Measurements from ENCODE around the gene AGTRAP. TPM values are rescaled to one million over a fixed set of nuclear protein-coding genes. Genes with fewer than 3 reads are reported as not detected.

The AGTRAP gene
- total RNA-seq, 1 donor from 2014 or later: 9.7 TPM

DNA sequence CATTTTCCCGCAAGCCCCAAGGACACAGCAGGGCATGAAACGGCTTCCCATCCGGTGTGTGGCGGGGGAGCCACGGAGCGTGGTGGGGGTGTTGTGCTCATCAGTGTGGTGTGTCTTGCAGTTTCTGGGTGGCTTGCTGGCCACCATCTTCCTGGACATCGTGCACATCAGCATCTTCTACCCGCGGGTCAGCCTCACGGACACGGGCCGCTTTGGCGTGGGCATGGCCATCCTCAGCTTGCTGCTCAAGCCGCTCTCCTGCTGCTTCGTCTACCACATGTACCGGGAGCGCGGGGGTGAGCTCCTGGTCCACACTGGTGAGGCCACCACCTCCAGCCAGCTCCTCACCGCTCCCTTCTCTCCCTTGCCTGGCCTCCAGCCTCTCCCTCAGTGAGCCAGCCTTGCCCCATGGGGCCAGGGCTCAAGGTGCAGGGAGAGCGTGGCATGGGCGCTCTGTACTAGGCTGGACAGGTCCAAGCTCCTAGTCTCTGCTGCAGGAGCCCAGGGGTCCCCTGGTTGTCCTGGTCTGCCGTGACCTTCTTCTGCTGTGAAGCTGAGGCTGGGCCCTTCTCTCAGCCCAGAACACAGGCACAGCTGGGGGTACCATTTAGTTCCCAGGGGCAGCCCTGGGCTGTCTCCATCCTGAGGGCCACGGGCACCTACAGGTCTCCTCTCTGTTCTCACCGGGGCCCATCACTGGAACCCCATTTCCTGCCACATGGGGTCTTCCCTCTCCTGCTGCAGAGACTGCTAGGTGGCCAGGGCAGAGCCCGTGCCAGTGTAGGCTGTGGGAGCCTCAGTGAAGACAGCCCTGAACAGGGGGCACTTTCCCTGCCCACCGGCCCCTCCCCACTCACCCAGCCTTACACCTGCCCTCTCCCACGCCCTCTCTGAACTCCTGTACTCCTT is 12.6 kb downstream of the AGTRAP start:
- intact Hi-C loops (cut with micrococcal nuclease): no loop called here
- H3K9me3 Mint-ChIP-seq: no peaks in the 10 kb centered on the region
- H3K27me3 Mint-ChIP-seq (ENCODE audit: low read depth): no peaks in the 10 kb centered on the region
- no peak overlapping the region for H3K27ac Mint-ChIP-seq
- DNase-seq (ENCODE audit: low spot score): no peak
- peaks cover 19% of the 10 kb centered on the region for H3K36me3 Mint-ChIP-seq (ENCODE audit: low read depth)
- no peak overlapping the region for H3K4me3 Mint-ChIP-seq (ENCODE audit: low read depth)
- peaks cover 10% of the 10 kb centered on the region for H3K4me1 Mint-ChIP-seq (ENCODE audit: low read depth)

DNA sequence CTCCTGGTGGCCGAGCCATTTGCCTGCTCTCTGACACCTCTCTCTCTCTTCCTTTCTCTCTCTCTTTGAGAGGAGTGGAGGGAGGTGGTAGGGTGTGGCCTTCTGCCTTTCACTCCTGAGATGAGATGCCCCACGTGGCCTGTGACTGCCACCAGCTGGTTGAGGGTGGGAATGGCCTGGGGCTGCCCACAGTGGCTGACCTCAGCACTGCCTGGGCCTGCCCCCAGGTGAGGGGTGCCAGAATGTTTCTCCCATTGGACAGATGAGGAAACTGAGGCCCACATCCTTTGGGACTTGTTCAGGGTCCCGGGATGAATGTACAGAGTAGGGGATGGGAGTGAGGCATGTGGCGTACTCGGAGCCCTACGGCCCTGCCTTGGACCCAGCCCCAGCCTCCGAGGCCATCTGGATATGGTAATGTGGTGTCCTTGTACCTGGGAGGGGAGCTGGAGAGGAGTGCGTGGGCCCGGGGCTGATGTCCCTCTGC is 13.3 kb downstream of the AGTRAP start:
- Mint-ChIP-seq H3K4me1 (ENCODE audit: low read depth) (peaks cover 10% of the 10 kb centered on the region), H3K36me3 (ENCODE audit: low read depth) (peaks cover 19% of the 10 kb centered on the region), H3K27ac (no peak overlapping the region), H3K4me3 (ENCODE audit: low read depth) (no peak overlapping the region), H3K27me3 (ENCODE audit: low read depth) (no peaks in the 10 kb centered on the region), H3K9me3 (no peaks in the 10 kb centered on the region)
- intact Hi-C loops (cut with micrococcal nuclease): no loop called here
- peak; percentile 15 for DNase-seq (ENCODE audit: low spot score)

DNA sequence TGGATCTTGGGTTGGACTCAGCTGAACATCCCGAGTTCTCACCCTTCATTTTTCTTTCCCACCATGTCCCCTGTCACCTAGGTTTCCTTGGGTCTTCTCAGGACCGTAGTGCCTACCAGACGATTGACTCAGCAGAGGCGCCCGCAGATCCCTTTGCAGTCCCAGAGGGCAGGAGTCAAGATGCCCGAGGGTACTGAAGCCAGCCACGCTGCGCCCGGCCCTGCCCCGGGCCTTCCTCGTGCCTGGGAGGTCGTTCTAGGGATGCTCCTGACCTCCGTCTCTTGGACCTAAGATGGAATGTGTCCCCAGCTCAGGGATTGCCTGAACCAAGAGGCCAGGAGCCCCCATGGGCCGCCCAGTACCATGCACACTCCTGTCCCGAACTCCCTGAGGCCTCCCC is 14.1 kb downstream of the AGTRAP start:
- Mint-ChIP-seq H3K36me3 (ENCODE audit: low read depth) (peaks cover 19% of the 10 kb centered on the region), H3K4me1 (ENCODE audit: low read depth) (peaks cover 10% of the 10 kb centered on the region), H3K4me3 (ENCODE audit: low read depth) (no peak overlapping the region), H3K27me3 (ENCODE audit: low read depth) (no peaks in the 10 kb centered on the region), H3K27ac (no peak overlapping the region), H3K9me3 (no peaks in the 10 kb centered on the region)
- no peak for DNase-seq (ENCODE audit: low spot score)
- intact Hi-C loops (cut with micrococcal nuclease): no loop called here

DNA sequence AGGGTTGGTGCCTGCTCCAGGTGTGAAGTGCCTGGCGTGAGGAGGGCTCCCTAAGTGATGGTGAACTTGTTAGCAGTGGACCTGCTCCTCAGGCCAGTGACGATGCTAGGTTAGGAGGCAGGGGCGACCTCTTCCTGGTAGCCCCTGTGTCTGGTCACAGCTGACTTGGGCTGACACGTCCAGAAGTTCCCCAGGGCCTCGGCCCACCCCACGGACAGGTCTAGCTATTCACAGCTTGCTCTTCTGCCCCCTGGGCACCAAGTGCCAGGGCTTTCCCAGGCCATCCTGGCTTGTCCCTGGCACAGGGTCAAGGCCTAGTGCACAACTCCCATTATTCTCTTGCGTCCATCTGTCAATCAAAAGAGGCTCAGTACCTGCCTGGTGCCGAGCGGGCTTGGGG is 15.2 kb downstream of the AGTRAP start:
- Mint-ChIP-seq H3K27ac (no peak overlapping the region), H3K4me1 (ENCODE audit: low read depth) (peaks cover 5% of the 10 kb centered on the region), H3K27me3 (ENCODE audit: low read depth) (peaks cover 3% of the 10 kb centered on the region), H3K36me3 (ENCODE audit: low read depth) (peaks cover 11% of the 10 kb centered on the region), H3K4me3 (ENCODE audit: low read depth) (no peak overlapping the region), H3K9me3 (no peaks in the 10 kb centered on the region)
- intact Hi-C loops (cut with micrococcal nuclease): no loop called here
- no peak for DNase-seq (ENCODE audit: low spot score)

DNA sequence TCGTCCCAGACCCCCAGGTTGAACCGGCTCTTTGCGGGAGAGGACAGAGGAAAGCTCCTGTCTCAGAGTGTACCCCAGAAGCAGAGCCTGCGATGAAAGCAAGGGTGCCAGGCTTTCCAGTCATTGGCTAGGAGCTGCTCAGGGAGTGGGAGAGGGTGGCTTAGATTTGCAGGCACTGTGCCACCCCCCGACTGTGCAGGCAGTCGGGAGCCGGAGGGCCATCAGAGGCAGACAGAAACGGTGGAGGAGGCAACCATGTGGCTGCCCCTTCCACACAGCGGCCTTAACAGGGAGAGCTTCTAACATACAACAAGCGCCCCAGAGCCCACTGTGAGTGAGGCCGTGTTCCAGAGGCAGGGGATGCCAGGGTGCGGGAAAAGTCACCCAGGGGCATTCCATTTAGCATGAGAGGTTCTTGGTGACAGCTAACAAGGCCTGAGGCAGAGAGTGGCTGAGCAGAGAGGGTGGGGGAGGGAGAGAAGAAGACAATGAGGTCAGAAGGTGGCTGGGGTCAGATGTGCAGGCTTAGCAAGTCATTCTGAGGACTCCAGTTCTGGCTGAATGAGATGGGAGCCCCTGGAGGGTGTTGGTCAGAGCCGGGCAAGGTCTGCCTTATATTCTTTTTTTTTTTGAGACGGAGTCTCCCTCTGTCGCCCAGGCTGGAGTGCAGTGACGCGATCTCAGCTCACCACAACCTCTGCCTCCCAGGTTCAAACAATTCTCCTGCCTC is 16.6 kb downstream of the AGTRAP start:
- peaks cover 6% of the 10 kb centered on the region for H3K36me3 Mint-ChIP-seq (ENCODE audit: low read depth)
- no peaks in the 10 kb centered on the region for H3K9me3 Mint-ChIP-seq
- intact Hi-C loops (cut with micrococcal nuclease): no loop called here
- H3K27me3 Mint-ChIP-seq (ENCODE audit: low read depth): peaks cover 7% of the 10 kb centered on the region
- H3K27ac Mint-ChIP-seq: no peak overlapping the region
- no peak for DNase-seq (ENCODE audit: low spot score)
- no peak overlapping the region for H3K4me3 Mint-ChIP-seq (ENCODE audit: low read depth)
- peaks cover 5% of the 10 kb centered on the region for H3K4me1 Mint-ChIP-seq (ENCODE audit: low read depth)

DNA sequence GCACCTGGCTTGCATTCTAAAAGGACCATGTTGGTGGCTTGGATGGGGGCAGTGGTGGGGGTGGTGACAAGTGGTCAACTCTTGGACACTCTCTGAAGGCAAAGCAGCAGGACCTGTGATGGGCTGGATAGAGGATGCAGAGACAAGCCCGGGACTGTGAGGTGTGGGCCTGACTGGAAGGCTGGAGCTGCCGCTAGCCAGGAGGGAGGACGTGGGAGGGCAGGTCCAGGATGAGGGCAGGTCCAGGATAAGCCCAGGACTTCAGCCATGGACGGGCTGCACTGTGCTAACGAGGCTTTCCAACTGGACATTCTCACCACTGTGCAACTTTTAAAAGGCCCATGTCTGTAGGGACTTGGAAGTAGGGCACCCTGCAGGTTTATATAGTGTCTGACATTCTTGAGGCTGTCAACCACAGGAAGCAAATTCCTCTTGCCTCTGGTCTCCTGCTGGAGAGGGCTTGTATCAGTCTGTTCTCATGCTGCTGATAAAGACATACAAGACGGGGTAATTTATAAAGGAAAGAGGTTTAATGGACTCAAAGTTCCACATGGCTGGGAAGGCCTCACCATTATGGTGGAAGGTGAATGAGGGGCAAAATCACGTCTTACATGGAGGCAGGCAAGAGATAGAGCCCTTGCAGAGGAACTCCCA is 17.7 kb downstream of the AGTRAP start:
- intact Hi-C loops (cut with micrococcal nuclease): no loop called here
- Mint-ChIP-seq H3K4me3 (ENCODE audit: low read depth) (no peak overlapping the region), H3K4me1 (ENCODE audit: low read depth) (peaks cover 5% of the 10 kb centered on the region), H3K27ac (no peak overlapping the region), H3K9me3 (no peaks in the 10 kb centered on the region), H3K36me3 (ENCODE audit: low read depth) (peaks cover 6% of the 10 kb centered on the region), H3K27me3 (ENCODE audit: low read depth) (peaks cover 10% of the 10 kb centered on the region)
- DNase-seq (ENCODE audit: low spot score): no peak

DNA sequence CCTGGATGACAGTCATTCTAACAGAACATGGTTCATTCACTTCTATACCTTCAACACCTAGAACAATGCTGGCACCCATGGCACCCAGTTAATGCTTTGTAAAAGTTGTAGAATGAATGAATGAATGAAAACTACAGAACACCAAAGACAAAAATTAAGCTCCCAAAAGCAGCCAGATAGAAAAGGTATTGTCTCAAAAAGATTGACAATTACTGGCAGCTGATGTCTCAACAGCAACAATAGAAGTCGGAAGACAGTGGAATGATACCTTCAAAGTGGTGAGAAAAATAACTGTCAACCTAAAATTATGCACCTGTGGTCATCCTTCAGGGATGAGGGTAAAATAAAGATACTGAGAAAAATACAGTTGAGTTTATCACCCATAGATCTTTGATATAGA is 21.1 kb downstream of the AGTRAP start:
- no peaks in the 10 kb centered on the region for H3K36me3 Mint-ChIP-seq (ENCODE audit: low read depth)

DNA sequence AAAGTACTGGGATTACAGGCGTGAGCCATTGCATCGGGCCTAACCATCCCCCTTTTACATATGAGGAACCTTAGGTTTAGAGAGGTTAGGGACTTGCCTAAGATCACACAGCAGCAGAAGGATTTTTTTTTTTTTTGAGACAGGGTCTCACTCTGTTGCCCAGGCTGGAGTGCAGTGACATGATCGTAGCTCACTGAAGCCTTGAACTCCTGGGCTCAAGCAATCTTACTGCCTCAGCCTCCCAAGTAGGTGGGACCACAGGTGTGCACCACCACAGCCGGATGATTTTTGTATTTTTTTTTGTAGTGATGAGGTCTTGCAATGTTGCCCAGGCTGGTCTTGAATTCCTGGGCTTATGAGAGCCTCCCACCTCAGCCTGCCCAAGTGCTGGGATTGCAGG is 23.9 kb downstream of the AGTRAP start:
- intact Hi-C loops (cut with micrococcal nuclease): no loop called here
- no peaks in the 10 kb centered on the region for H3K4me1 Mint-ChIP-seq (ENCODE audit: low read depth)
- DNase-seq (ENCODE audit: low spot score): no peak

More for the DNA sequence above, 21.1 kb downstream of the AGTRAP start:
- Mint-ChIP-seq H3K4me3 (ENCODE audit: low read depth) (no peak overlapping the region), H3K27ac (no peak overlapping the region), H3K4me1 (ENCODE audit: low read depth) (no peaks in the 10 kb centered on the region), H3K9me3 (no peaks in the 10 kb centered on the region), H3K27me3 (ENCODE audit: low read depth) (peaks cover 16% of the 10 kb centered on the region)
- no peak for DNase-seq (ENCODE audit: low spot score)
- intact Hi-C loops (cut with micrococcal nuclease): no loop called here

DNA sequence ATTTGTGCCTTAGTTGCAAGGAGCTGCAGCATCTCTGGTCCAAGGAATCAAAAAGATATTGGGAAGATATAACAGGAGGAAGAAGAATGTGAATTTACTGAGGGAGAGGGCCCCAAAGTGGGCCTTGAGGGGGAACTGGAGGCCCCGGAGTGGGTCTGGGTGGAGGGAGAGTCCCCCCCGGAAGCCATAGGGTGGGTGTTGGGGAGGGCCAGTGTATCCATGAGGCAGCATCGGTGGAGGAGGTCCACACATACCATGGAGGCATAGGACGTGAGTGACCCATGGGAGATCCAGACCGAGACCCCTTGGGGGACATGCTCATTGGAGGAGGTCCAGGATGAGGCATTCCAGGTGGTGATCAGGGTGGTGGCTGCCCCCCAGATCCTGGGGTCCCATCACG is 25.3 kb downstream of the AGTRAP start:
- intact Hi-C loops (cut with micrococcal nuclease): no loop called here
- no peak overlapping the region for H3K27ac Mint-ChIP-seq
- H3K4me3 Mint-ChIP-seq (ENCODE audit: low read depth): no peak overlapping the region

More for the DNA sequence above, 23.9 kb downstream of the AGTRAP start:
- no peaks in the 10 kb centered on the region for H3K36me3 Mint-ChIP-seq (ENCODE audit: low read depth)
- no peak overlapping the region for H3K27ac Mint-ChIP-seq
- no peak overlapping the region for H3K4me3 Mint-ChIP-seq (ENCODE audit: low read depth)
- no peaks in the 10 kb centered on the region for H3K9me3 Mint-ChIP-seq
- peaks cover 27% of the 10 kb centered on the region for H3K27me3 Mint-ChIP-seq (ENCODE audit: low read depth)

DNA sequence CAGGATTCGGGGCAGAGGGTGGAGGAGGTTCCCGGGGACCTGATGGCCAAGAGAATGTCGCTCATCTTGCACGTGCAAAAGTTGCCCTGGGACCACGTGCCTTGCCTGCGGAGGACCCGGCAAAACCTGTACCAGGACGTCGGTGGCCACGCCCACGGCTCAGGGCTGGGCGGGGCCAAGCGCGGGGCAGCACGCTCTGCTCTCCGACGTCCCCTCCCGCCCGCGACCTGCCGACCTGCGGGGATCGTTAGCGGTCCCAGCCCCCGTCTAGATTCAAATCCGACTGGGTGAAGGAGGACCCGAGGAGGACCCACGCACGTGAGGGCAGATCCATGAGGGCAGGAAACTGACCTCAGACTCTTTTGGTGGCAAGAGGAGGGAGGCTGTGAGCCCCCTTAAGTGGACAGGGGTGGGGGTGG is 26.1 kb downstream of the AGTRAP start, which contains the start of gene C1orf167:
TSS of gene C1orf167 (plus strand) at position 206 of the 419 bp plus-strand sequence. CDS start 2,208 bp downstream, outside the sequence.
- Mint-ChIP-seq H3K9me3 (no peaks in the 10 kb centered on the region), H3K4me3 (ENCODE audit: low read depth) (no peak within 1 kb of the TSS), H3K4me1 (ENCODE audit: low read depth) (no peaks in the 10 kb centered on the region), H3K27ac (no peak within 1 kb of the TSS), H3K27me3 (ENCODE audit: low read depth) (peaks cover 20% of the 10 kb centered on the region), H3K36me3 (ENCODE audit: low read depth) (no peaks in the 10 kb centered on the region)
- peak; percentile 22 for DNase-seq (ENCODE audit: low spot score)
- intact Hi-C loops (cut with micrococcal nuclease): no loop called here

More for the DNA sequence above, 25.3 kb downstream of the AGTRAP start:
- no peaks in the 10 kb centered on the region for H3K4me1 Mint-ChIP-seq (ENCODE audit: low read depth)
- no peaks in the 10 kb centered on the region for H3K9me3 Mint-ChIP-seq
- no peak for DNase-seq (ENCODE audit: low spot score)
- H3K36me3 Mint-ChIP-seq (ENCODE audit: low read depth): no peaks in the 10 kb centered on the region
- H3K27me3 Mint-ChIP-seq (ENCODE audit: low read depth): peaks cover 23% of the 10 kb centered on the region

DNA sequence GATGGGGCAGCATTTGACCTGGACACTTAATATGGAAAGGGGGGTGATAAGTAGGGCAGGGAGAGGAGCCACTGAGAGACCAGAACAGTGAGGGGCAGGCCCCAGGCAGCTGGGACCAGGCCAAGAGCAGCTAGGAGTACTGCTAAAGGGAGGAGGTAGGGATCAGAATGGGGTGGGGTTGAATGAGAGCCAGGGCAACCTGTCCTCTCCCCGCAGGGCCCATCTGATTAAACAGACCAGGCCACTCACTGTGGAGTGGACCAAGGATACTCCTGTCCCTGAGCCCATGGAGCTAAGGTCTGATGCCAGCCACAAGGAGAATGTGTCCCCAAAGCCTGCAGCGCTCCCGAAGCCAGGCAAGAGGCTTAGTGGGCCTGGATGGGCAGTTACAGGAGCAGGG is 28.2 kb downstream of the AGTRAP start:
- intact Hi-C loops (cut with micrococcal nuclease): no loop called here
- Mint-ChIP-seq H3K27ac (no peak overlapping the region), H3K27me3 (ENCODE audit: low read depth) (peaks cover 17% of the 10 kb centered on the region), H3K36me3 (ENCODE audit: low read depth) (no peaks in the 10 kb centered on the region), H3K9me3 (no peaks in the 10 kb centered on the region), H3K4me3 (ENCODE audit: low read depth) (no peak overlapping the region), H3K4me1 (ENCODE audit: low read depth) (no peaks in the 10 kb centered on the region)
- DNase-seq (ENCODE audit: low spot score): no peak

DNA sequence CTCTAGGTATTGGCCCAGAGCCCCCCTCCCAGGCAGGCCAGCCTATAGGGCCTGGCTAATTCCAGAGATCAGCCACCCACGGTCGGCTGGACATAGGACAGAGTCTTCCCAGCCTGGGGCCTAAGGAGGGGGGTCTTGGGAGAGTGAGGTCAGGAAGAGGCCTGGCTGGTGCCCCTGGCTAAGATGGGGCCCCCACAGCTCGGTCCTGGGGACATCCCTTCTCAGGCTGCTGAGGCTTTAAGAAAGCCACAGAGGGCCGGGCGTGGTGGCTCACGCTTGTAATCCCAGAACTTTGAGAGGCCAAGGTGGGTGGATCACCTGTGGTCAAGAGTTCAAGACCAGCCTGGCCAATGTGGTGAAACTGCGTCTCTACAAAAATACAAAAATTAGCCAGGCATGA is 28.6 kb downstream of the AGTRAP start:
- DNase-seq (ENCODE audit: low spot score): no peak
- no peaks in the 10 kb centered on the region for H3K9me3 Mint-ChIP-seq
- no peaks in the 10 kb centered on the region for H3K4me1 Mint-ChIP-seq (ENCODE audit: low read depth)
- H3K27me3 Mint-ChIP-seq (ENCODE audit: low read depth): peaks cover 17% of the 10 kb centered on the region
- no peaks in the 10 kb centered on the region for H3K36me3 Mint-ChIP-seq (ENCODE audit: low read depth)
- no peak overlapping the region for H3K4me3 Mint-ChIP-seq (ENCODE audit: low read depth)
- intact Hi-C loops (cut with micrococcal nuclease): no loop called here
- no peak overlapping the region for H3K27ac Mint-ChIP-seq

Data from activated T-helper 2 cell treated with anti-CD3 and anti-CD28 coated beads, Interferon-gamma antibody, Interleukin-2, Interleukin-4, amounts not matched to agents 10 μg/mL and 5 μg/mL and 100 μg/mL, durations not matched to agents 14 hours and 24 hours and 36 hours (primary cell).